Left renal pelvis (tissue), 4 donors: ENCODE measurements around the gene KCTD6. TPM values are rescaled to one million over a fixed set of nuclear protein-coding genes. Genes with fewer than 3 reads are reported as not detected.

Experiments used
- DNase-seq, 4 donors: peaks; one replicate each; pipeline ENCODE4 v3.0.0-alpha.2; 2013; ENCODE audit warnings: low read depth in 4 of 4, low spot score in 3 of 4
- polyA plus RNA-seq, 4 donors: library from polyadenylated mRNA; unstranded; fragments of 120-200 nt; gene quantifications; one replicate each; pipeline ENCODE4 v1.2.1, GENCODE V29; 2013; ENCODE audit not compliant: insufficient read length in 4 of 4

Gene KCTD6
- polyA plus RNA-seq, 4 donors = 24.0 to 35.1 (median 32.0) TPM

GRCh38 chr3:58540176-58540858 is 48.4 kb downstream of the KCTD6 start:
- DNase-seq = no peak

GRCh38 chr3:58544541-58544940 is 52.6 kb downstream of the KCTD6 start:
- no peak for DNase-seq

- no peak for DNase-seq
Measured at GRCh38 chr3:58551636-58552180, 59.8 kb downstream of the KCTD6 start.

Other genes starting within 250 kb of the KCTD6 start
- gene RPP14, start 185.9 kb upstream of the KCTD6 start, polyA plus RNA-seq = 10 to 100 TPM; 15.4 to 23.7 (median 21.2) TPM
- gene HTD2, start 185.6 kb upstream of the KCTD6 start, polyA plus RNA-seq = 10 to 100 TPM; 10.1 to 17.1 (median 12.3) TPM
- 10 to 100 TPM; 23.2 to 30.6 (median 28.0) TPM for gene PXK, start 159.2 kb upstream of the KCTD6 start, polyA plus RNA-seq
- gene PDHB, start 58.3 kb upstream of the KCTD6 start, polyA plus RNA-seq = 100 to 1,000 TPM in 3 of 4 donors, 10 to 100 TPM in 1; 70.6 to 125 (median 108) TPM
- 10 to 100 TPM; 19.0 to 40.0 (median 35.4) TPM for gene ACOX2, start 45.1 kb downstream of the KCTD6 start, polyA plus RNA-seq
- 1 to 10 TPM; 3.0 to 6.0 (median 4.3) TPM for gene FAM107A, start 85.3 kb downstream of the KCTD6 start, polyA plus RNA-seq
- 1 to 10 TPM in 2 of 4 donors, under 1 TPM in 2; 0.20 to 3.0 (median 0.92) TPM for gene FAM3D, start 174.7 kb downstream of the KCTD6 start, polyA plus RNA-seq